ENCODE measurements around the gene HAS3.

Gene HAS3, protein sequence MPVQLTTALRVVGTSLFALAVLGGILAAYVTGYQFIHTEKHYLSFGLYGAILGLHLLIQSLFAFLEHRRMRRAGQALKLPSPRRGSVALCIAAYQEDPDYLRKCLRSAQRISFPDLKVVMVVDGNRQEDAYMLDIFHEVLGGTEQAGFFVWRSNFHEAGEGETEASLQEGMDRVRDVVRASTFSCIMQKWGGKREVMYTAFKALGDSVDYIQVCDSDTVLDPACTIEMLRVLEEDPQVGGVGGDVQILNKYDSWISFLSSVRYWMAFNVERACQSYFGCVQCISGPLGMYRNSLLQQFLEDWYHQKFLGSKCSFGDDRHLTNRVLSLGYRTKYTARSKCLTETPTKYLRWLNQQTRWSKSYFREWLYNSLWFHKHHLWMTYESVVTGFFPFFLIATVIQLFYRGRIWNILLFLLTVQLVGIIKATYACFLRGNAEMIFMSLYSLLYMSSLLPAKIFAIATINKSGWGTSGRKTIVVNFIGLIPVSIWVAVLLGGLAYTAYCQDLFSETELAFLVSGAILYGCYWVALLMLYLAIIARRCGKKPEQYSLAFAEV

DNA sequence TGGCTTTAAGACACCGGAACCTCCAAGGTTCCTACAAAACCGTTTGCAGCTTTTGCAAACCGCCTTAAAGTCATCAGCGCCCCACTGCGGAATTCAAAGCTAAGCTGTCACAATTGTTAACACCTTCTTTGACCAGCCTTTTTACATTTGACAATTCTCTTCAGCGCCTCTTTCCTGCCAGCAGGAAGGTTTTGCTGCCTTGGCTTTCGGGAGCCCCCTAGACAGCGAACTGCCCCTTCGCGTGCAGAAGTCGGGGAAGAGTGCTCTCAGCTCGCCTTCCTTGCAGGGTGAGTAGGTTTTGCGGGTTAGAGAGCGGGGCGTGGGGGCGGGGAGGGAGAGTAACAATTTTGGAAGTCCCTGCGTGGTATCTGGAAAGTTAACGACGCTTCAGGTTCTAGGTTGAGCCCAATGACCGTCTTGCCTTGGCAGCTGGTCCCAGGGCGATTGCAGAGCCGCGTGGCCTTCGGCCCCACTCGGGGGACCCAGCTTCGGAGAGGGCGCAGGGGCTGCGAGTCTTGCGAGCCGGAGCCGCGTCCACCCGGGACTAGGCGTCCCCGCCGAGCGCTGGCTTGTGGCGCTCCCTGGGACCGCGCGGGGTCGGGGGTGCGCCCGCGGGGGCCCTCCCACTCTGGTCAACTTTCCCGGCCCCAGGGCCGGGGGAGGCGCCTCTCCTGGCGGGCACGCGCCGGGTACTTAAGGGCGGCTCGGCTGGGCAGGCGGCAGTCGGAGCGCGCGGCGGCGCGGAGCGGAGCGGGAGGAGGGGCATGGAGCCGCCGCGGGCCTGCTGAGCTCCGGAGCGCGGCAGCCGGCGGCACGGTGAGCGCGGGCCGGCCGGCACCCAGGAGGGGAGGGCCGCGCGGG, at the start of gene HAS3:
Gene HAS3, plus strand, starts transcription at position 153 of the 861 bp plus-strand sequence. CDS start 3,743 bp downstream, outside the sequence.
- Histone ChIP-seq H3K79me2 (ENCODE audit: control insufficient read depth, low read length) (no peaks in the 10 kb centered on the region), H3F3A (ENCODE audit: control insufficient read depth, insufficient read depth) (no peaks in the 10 kb centered on the region), H3K27ac (ENCODE audit: low read depth, low read length) (no peak within 1 kb of the TSS), H3K4me3 (ENCODE audit: low read length) (peak within 1 kb of the TSS; percentile 56), H3K9me3 (ENCODE audit: control insufficient read depth, insufficient read depth, low read length) (no peaks in the 10 kb centered on the region), H4K20me1 (ENCODE audit: control insufficient read depth, insufficient read depth, low read depth, low read length) (no peaks in the 10 kb centered on the region), H3K9me2 (replicated peaks; ENCODE audit: control insufficient read depth, low read length) (no peaks in the 10 kb centered on the region), H3K4me1 (ENCODE audit: control insufficient read depth, low read length) (peaks cover 27% of the 10 kb centered on the region), H3K36me3 (ENCODE audit: control insufficient read depth, low read length) (no peaks in the 10 kb centered on the region), H3K4me2 (ENCODE audit: low read length) (peak within 1 kb of the TSS; percentile 75), H3K27me3 (ENCODE audit: control insufficient read depth, low read length) (peaks cover 43% of the 10 kb centered on the region)
- TF ChIP-seq EZH2phosphoT487 (IDR thresholded peaks at IDR 0.05; ENCODE audit: borderline replicate concordance, low read length) (peak; percentile 86), CTCF (IDR thresholded peaks at IDR 0.05; ENCODE audit: low read depth, low read length, poor library complexity, severe bottlenecking) (peak; percentile 33)

- H3K79me2 ChIP-seq (ENCODE audit: control insufficient read depth, low read length) = no peaks in the 10 kb centered on the region
- H3K9me3 ChIP-seq (ENCODE audit: control insufficient read depth, insufficient read depth, low read length) = no peaks in the 10 kb centered on the region
- no peak for TF ChIP-seq CTCF (IDR thresholded peaks at IDR 0.05; ENCODE audit: low read depth, low read length, poor library complexity, severe bottlenecking)
- TF ChIP-seq EZH2phosphoT487 (IDR thresholded peaks at IDR 0.05; ENCODE audit: borderline replicate concordance, low read length) = no peak
- no peaks in the 10 kb centered on the region for H3K27me3 ChIP-seq (ENCODE audit: control insufficient read depth, low read length)
- H3F3A ChIP-seq (ENCODE audit: control insufficient read depth, insufficient read depth) = no peaks in the 10 kb centered on the region
- no peaks in the 10 kb centered on the region for H3K4me1 ChIP-seq (ENCODE audit: control insufficient read depth, low read length)
- H3K4me3 ChIP-seq (ENCODE audit: low read length) = no peak overlapping the region
- no peak overlapping the region for H3K27ac ChIP-seq (ENCODE audit: low read depth, low read length)
- no peak overlapping the region for H3K4me2 ChIP-seq (ENCODE audit: low read length)
- H3K9me2 ChIP-seq (replicated peaks; ENCODE audit: control insufficient read depth, low read length) = no peaks in the 10 kb centered on the region
- H3K36me3 ChIP-seq (ENCODE audit: control insufficient read depth, low read length) = no peaks in the 10 kb centered on the region
- H4K20me1 ChIP-seq (ENCODE audit: control insufficient read depth, insufficient read depth, low read depth, low read length) = no peaks in the 10 kb centered on the region
Observed at GRCh38 chr16:69055980-69056379, 49.5 kb upstream of the HAS3 start.

- H3K36me3 ChIP-seq (ENCODE audit: control insufficient read depth, low read length) = no peaks in the 10 kb centered on the region
- H3F3A ChIP-seq (ENCODE audit: control insufficient read depth, insufficient read depth) = no peaks in the 10 kb centered on the region
- no peak overlapping the region for H3K4me3 ChIP-seq (ENCODE audit: low read length)
- no peaks in the 10 kb centered on the region for H3K9me2 ChIP-seq (replicated peaks; ENCODE audit: control insufficient read depth, low read length)
- H3K27ac ChIP-seq (ENCODE audit: low read depth, low read length) = no peak overlapping the region
- H3K9me3 ChIP-seq (ENCODE audit: control insufficient read depth, insufficient read depth, low read length) = no peaks in the 10 kb centered on the region
- TF ChIP-seq EZH2phosphoT487 (IDR thresholded peaks at IDR 0.05; ENCODE audit: borderline replicate concordance, low read length) (no peak), CTCF (IDR thresholded peaks at IDR 0.05; ENCODE audit: low read depth, low read length, poor library complexity, severe bottlenecking) (no peak)
- no peaks in the 10 kb centered on the region for H3K27me3 ChIP-seq (ENCODE audit: control insufficient read depth, low read length)
- H3K4me1 ChIP-seq (ENCODE audit: control insufficient read depth, low read length) = no peaks in the 10 kb centered on the region
- H4K20me1 ChIP-seq (ENCODE audit: control insufficient read depth, insufficient read depth, low read depth, low read length) = no peaks in the 10 kb centered on the region
- H3K4me2 ChIP-seq (ENCODE audit: low read length) = no peak overlapping the region
- H3K79me2 ChIP-seq (ENCODE audit: control insufficient read depth, low read length) = no peaks in the 10 kb centered on the region
Observed at GRCh38 chr16:69056421-69056820, 49.0 kb upstream of the HAS3 start.
